Fibroblast of gingiva (primary cell): ENCODE results near the gene DEF6.
"Not testable (repeated sequence)": the region's sequence is repeated elsewhere in the genome, so short reads cannot be mapped to it uniquely, and the experiment has no call there.

Experiments
- DNase-seq: peaks from one replicate; pipeline ENCODE4 v3.0.0-alpha.2; 2011; ENCODE audit warnings: low read depth

DEF6 gene

DNA sequence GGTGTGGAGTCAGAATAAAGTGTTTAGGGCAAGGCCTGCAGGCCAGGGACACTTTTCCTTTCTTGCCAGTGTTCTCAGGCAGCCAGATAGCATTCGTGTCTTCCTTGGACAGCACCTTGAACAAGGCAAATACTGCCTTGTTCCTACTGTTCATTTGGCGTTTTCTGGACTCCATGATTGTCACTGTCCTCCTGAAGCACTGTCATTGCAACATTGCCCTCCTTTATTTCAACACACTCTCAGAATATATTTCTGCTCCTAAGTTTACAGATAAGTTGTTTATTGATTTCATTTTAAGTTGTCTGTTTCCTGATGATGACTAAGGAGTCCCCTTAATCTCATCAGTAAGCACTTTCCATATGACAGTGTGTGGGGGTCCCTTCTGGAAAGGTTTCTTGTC, 15.1 kb upstream of the DEF6 start:
- no peak for DNase-seq

- DNase-seq: no peak
Measured at GRCh38 chr6:35283361-35283760, 14.3 kb upstream of the DEF6 start.

DNA sequence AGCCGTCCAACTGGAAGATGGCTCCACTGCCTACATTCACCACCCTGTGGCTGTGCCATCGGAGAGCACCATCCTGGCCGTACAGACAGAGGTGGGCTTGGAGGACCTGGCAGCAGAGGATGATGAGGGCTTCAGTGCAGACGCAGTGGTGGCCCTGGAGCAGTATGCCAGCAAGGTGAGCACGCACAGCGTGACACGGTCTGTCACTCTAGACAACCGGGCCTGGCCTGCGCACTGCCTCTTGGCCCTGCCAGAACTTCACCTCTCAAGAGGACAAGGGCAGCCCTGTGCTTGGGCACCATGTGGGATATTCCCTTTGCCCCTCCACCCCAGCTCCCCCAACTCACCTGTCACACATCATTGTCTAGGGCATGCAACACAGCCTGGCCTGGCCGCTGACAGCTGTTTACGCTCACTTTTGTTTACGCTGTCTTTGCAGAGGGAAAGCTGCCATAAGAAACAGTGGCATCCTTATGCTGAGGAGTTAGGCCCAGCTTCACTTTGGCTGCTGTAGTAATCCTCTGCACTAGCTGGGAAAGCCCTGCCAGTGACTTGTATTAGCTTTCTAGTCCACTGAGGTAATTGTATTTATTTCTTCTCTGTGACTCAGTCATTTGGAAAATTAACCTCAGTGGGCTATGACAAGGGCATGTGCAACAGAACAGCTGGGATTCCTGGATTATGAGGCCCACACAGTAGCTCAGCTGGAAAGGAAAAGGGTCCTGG, 9.8 kb upstream of the DEF6 start:
- DNase-seq: peak; percentile 50

DNA sequence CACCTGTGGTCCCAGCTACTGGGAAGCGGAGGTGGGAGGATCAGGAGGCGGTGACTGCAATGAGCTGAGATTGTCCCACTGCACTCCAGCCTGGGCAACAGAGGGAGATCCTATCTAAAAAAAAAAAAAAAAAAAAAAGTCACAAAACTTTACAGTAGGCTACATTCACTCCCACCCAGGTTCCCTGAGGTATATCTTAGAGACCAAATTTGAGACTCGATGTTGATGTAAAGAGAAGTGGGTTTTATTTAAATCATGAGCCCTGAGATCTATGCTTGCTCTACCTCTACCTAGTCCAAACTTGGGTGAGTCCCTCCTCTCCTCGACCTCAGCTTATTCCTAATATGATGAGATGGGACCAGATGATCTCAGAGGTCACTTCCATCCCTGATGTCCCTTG, 8.8 kb upstream of the DEF6 start:
- no peak for DNase-seq

GRCh38 chr6:35291491-35291890, 6.1 kb upstream of the DEF6 start:
- no peak for DNase-seq

GRCh38 chr6:35292494-35292893, 5.1 kb upstream of the DEF6 start:
- no peak for DNase-seq

- DNase-seq: no peak
Measured at GRCh38 chr6:35293681-35294080, 3.9 kb upstream of the DEF6 start.

GRCh38 chr6:35294308-35294945, 3.2 kb upstream of the DEF6 start:
- DNase-seq: no peak

DNA sequence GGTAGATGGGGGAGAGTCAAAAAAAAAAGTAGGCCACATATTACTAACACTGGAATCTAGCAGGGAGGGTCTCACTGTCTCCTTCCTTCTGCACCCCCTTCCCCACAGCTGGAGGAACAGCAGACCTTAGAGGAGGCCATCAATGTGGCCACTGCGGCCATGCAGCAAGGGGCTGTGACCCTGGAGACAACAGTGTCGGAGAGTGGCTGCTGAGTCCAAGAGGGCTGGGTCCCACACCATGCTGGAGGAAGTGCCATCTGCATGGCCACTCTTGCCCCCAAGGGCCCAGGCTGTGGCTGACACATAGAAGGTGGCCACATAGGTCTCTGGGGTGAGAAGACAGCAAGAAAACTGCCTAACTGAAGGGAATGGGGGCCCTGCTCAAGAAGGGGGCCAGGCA, 2.6 kb upstream of the DEF6 start:
- DNase-seq: no peak

- DNase-seq: no peak
Measured at GRCh38 chr6:35295521-35296315, 1.9 kb upstream of the DEF6 start.

DNA sequence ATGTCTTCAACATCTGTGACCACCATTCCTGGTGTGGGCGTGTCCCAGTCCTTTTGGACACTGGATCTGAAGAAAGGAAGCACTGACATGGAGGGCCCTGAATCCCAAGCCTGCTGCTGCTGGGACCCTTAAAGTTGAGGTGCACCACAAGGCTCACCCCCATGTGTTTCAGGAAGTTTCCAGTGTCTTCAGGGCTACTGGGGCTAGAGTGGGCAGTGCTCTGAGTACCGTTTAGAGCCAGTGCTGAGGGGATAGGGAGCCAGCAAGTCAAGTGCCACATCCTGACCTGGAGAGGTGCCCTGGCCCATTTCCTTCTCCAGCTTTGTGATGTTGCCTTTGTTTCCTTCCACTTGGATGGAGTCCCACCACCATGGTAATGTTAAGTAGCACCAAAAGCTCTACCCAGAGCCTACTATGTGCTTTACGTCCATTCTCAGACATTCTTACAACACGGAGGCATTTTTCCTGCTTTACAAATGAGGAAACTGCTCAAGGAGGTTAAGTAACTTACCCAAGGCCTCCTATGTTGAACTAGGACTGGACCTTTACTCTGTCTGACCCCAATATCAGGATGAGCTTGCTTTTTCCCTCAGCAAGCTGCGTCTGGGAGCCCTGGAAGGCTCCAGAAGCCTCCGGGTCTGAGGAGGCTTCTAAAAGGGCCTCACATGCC, 552 bp upstream of the DEF6 start:
- DNase-seq: no peak

- no peak for DNase-seq
Measured at GRCh38 chr6:35298625-35299140, 1.1 kb downstream of the DEF6 start.

DNA sequence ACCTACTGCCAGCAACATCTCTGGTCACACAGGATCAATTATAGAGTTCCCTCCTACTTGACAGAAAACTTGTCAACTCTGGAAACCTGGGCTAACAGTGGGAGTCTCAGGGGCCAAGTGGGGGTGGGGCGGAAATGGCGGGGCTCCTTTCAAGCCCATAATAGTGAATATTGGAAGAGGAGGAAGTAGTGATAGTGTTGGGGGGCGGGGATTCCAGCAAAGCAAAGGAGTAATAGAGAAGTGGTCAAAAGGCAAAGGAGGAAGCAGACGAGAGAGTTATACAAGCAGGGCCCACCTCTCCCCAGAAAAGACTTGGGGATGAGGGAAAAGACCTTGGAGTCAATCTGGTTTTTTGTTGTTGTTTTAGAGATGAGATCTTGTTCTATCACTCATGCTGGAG, 2.1 kb downstream of the DEF6 start:
- DNase-seq: no peak

DNA sequence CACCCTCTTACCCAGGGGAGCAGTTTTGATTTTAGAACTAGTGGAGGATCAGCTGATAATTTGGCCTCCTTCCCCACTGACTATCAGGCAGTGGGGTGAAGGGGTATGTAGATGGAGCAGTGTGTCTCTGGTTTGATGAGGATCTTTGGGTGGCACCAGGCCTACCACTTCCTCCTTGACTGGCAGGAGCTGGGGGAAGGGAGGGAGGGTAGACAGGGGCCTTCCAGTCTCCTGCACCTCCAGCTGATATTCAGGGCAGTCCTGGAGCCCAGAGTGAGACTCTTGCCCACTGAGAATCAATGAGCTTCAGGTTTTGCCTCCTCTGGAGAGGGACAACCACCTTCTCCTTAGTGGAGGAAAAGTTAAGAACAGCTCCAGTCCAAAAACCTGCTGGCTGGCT, 3.2 kb downstream of the DEF6 start:
- DNase-seq: no peak

- no peak for DNase-seq
Measured at GRCh38 chr6:35302604-35303241, 5.1 kb downstream of the DEF6 start.

GRCh38 chr6:35304299-35304698, 6.7 kb downstream of the DEF6 start:
- DNase-seq: no peak

- DNase-seq: no peak
Measured at GRCh38 chr6:35305117-35305516, 7.5 kb downstream of the DEF6 start.

DNA sequence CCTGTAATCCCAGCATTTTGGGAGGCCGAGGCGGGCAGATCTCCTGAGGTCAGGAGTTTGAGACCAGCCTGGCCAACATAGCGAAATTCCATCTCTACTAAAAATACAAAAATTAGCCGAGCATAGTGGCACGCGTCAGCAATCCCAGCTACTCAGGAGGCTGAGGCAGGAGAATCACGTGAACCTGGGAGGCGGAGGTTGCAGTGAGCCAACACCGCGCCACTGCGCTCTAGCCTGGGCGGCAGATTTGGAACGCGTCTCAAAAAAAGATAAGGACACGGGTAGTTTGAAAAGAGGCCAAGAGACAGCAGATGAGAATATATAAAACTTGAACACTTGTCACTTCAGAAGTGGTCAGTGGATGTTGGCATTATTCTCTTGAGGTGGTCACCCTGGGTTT, 9.5 kb downstream of the DEF6 start:
- not testable (repeated sequence) for DNase-seq

DNA sequence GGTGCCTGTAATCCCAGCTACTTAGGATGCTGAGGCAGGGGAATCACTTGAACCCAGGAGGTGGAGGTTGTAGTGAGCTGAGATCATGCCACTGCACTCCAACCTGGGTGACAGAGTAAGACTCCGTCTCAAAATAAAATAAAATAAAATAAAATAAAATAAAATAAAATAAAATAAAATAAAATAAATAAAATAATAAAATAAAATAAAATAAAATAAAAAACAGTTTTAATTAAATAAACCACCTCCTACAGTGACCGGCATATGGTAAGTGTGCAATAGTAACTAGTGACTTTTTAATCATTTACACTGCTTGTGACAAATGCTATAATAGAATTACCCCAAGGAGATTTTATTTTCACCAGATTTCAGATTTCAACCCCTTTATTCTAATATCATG, 10.9 kb downstream of the DEF6 start:
- not testable (repeated sequence) for DNase-seq

DNA sequence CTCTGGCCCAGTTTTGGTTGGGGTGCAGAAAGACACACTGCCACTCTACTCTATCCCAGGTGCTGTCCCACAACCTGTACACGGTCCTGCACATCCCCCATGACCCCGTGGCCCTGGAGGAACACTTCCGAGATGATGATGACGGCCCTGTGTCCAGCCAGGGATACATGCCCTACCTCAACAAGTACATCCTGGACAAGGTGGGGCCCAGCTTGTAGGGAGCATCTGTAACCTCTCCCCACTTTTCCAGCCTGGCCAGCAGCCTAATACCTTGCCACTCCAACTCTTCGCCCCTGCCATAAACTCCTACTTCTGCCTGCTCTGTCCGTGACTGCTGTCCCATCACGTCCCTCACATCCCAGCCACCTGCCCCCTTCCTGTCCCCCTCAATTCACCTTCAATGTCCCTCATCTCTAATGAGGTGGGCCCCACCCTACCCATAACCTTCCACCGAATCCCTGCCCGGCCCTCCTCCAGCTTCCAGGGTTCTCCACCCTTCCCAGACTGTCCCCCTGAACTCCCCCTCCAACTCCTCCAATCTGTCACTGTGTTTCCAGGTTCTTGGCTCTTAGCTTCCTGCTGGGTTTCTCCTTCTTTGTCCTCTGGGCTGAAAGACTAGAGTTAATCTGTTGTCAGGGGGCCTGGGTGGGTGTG, 12.1 kb downstream of the DEF6 start:
- no peak for DNase-seq

GRCh38 chr6:35310265-35310831, 12.7 kb downstream of the DEF6 start:
- no peak for DNase-seq
